ENCODE results near the gene XYLT1.

The XYLT1 gene

GRCh38 chr16:17257426-17258023 lies 213.2 kb downstream of the XYLT1 start:
- H3K4me3 ChIP-seq (ENCODE audit: low read depth, low read length): no peak overlapping the region
- DNase-seq (ENCODE audit: low read depth, low spot score): no peak
- no peak for TF ChIP-seq CTCF (IDR thresholded peaks at IDR 0.05; ENCODE audit: low read depth, low read length)
- in situ Hi-C loops (cut with HindIII; ENCODE audit: low sequenced_read_pairs): no loop called here

- DNase-seq (ENCODE audit: low read depth, low spot score): no peak
- no peak for TF ChIP-seq CTCF (IDR thresholded peaks at IDR 0.05; ENCODE audit: low read depth, low read length)
- in situ Hi-C loops (cut with HindIII; ENCODE audit: low sequenced_read_pairs): no loop called here
- H3K4me3 ChIP-seq (ENCODE audit: low read depth, low read length): no peak overlapping the region
Measured at GRCh38 chr16:17252701-17253100, 218.1 kb downstream of the XYLT1 start.

- in situ Hi-C loops (cut with HindIII; ENCODE audit: low sequenced_read_pairs): no loop called here
- TF ChIP-seq CTCF (IDR thresholded peaks at IDR 0.05; ENCODE audit: low read depth, low read length): no peak
- peak; percentile 8 for DNase-seq (ENCODE audit: low read depth, low spot score)
- no peak overlapping the region for H3K4me3 ChIP-seq (ENCODE audit: low read depth, low read length)
Measured at GRCh38 chr16:17252064-17252463, 218.7 kb downstream of the XYLT1 start.

- in situ Hi-C loops (cut with HindIII; ENCODE audit: low sequenced_read_pairs): no loop called here
- no peak overlapping the region for H3K4me3 ChIP-seq (ENCODE audit: low read depth, low read length)
- DNase-seq (ENCODE audit: low read depth, low spot score): no peak
- TF ChIP-seq CTCF (IDR thresholded peaks at IDR 0.05; ENCODE audit: low read depth, low read length): no peak
Measured at GRCh38 chr16:17251496-17251895, 219.3 kb downstream of the XYLT1 start.

- in situ Hi-C loops (cut with HindIII; ENCODE audit: low sequenced_read_pairs): no loop called here
- no peak for DNase-seq (ENCODE audit: low read depth, low spot score)
- TF ChIP-seq CTCF (IDR thresholded peaks at IDR 0.05; ENCODE audit: low read depth, low read length): no peak
- H3K4me3 ChIP-seq (ENCODE audit: low read depth, low read length): no peak overlapping the region
Measured at GRCh38 chr16:17246974-17247732, 223.6 kb downstream of the XYLT1 start.

- TF ChIP-seq CTCF (IDR thresholded peaks at IDR 0.05; ENCODE audit: low read depth, low read length): no peak
- in situ Hi-C loops (cut with HindIII; ENCODE audit: low sequenced_read_pairs): no loop called here
Measured at GRCh38 chr16:17246268-17246885, 224.4 kb downstream of the XYLT1 start.

More at GRCh38 chr16:17246268-17246885, 224.4 kb downstream of the XYLT1 start:
- H3K4me3 ChIP-seq (ENCODE audit: low read depth, low read length): no peak overlapping the region
- DNase-seq (ENCODE audit: low read depth, low spot score): no peak
